ENCODE data around the gene TPSD1.
A peak's percentile ranks its signal among the peaks of the same experiment; 100 is the strongest.
"Not testable (repeated sequence)": the region's sequence is repeated elsewhere in the genome, so short reads cannot be mapped to it uniquely, and the experiment has no call there.

Gene TPSD1

GRCh38 chr16:1264345-1265089 lies 8.6 kb downstream of the TPSD1 start:
- no peak for DNase-seq

DNA sequence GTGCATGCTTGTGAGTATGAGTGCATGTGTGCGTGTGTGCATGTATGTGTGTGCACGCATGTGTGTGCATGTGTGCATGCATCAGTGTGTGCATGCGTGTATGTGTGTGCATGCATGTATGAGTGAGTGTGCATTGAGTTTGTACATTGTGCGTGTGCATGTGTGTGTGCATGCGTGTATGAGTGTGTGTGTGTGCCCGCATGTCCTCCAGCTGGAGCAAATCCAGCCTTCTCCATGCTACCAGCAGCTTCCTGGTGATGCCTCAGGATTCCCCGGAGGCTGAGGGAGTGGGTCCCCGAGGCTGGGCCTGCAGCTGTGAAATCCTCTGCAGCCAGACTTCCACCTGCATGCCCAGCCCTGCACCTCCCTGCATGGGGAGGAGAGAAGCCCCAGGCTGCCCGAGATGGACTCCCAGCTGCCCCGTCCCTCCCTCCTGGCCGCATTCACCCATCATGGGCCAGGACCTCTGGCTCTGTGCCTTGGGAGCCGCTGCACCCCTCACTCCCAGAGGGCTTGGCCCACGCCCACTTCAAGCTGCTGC lies 9.3 kb downstream of the TPSD1 start:
- no peak for DNase-seq

DNA sequence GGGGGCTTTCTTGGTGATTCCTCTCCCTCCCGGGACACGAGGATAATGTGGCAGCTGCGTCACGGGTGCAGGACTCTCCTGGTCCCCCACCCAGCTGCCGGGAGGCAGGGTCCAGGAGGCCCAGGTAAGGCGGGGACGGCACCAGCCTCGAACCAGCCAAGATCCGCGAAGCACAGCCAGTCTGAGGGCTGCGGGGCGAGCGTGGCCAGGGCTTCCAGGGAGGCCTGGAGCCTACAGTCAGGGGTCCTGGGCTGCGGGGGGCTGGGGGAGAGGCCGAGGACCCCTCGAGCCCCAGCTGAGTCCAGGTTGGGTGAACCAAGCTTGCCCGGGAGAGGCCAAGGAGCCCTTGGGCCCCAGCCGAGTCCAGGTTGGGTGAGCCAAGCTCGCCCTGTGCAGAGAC lies 10.0 kb downstream of the TPSD1 start:
- DNase-seq: no peak

DNA sequence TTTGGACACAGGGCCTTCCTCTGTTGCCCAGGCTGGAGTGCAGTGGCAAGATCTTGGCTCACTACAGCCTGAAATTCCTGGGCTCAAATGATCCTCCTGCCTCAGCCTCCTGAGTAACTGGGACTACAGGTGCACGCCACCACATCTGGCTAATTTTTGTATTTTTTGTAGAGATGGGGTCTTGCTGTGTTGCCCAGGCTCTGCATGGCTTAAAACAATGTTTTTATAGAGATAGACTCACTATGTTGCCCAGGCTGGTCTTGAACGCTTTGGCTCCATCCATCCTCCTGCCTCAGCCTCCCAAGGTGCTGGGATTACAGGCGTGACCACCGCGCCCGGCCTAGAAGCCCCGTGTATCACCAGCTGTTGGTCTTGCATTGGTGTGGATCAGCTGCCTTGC lies 13.5 kb downstream of the TPSD1 start:
- DNase-seq: not testable (repeated sequence)

DNA sequence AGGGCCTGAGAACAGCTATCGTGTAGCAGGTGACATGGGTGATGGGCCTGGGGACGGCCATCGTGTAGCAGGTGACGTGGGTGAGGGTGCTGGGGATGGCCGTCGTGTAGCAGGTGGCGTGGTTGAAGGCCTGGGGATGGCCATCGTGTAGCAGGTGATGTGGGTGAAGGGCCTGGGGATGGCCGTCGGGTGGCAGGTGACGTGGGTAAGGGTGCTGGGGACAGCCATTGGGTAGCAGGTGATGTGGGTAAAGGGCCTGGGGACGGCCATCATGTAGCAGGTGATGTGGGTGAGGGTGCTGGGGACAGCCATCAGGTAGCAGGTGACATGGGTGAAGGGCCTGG lies 15.5 kb downstream of the TPSD1 start:
- no peak for DNase-seq

DNA sequence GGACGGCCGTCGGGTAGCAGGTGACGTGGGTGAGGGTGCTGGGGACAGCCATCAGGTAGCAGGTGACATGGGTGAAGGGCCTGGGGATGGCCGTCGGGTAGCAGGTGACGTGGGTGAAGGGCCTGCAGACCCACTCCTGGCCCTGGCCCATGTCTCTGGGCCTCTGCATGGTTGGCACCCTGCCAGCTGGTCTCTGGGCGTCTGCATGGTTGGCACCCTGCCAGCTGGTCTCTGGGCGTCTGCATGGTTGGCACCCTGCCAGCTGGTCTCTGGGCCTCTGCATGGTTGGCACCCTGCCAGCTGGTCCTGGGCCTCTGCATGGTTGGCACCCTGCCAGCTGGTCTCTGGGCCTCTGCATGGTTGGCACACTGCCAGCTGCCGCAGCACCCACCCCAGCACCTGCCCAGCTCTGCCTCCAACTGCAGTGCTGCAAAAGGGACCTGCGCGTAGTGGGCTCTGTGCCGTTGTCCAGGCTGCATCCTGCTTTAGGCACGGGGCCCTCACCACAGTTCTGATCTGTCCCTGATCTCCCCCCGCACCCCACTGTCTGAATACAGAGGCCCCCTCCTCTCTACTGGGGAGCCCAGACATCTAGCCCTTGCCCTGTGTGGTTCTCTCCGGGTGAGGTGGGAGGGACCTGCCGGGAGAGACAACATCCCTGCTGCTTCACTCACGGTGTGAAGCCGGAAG lies 16.0 kb downstream of the TPSD1 start:
- peak; percentile 85 for DNase-seq

DNA sequence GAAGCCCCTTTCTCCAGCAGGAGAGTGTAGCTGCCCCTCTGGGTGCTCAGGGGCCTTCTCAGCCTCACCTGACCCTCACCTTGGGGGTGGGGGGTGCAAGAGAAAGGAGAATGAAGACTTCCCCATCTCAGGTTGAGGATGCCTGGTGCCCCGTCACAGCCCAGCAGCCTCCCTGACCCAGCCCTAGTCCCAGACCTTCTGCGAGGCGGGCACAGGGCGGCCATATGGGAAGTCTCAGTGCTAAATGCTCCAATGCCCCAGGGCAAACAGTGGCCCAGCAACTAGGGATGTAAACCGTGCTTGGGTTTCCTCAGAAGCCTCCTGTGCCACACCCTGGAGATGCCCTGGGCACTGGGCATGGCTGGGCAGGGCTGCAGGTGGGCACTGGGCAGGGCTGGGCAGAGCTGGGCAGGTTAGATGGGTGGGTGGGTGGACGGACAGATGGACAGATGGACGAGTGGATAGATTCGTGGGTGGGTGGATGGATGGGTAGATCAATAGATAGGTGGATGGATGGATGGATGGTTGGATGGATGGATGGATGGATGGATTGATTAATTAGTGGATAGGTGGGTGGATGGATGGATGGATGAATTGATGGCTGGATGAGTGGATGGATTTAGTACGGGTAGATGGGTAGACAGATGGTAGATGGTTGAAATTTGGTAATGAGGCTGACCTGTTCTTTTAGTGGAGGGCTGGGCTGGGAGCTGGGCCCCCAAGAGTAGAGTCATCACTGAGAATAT lies 16.8 kb downstream of the TPSD1 start:
- no peak for DNase-seq

GRCh38 chr16:1273816-1274215 lies 17.9 kb downstream of the TPSD1 start:
- DNase-seq: no peak

GRCh38 chr16:1274767-1275166 lies 18.9 kb downstream of the TPSD1 start:
- no peak for DNase-seq

DNA sequence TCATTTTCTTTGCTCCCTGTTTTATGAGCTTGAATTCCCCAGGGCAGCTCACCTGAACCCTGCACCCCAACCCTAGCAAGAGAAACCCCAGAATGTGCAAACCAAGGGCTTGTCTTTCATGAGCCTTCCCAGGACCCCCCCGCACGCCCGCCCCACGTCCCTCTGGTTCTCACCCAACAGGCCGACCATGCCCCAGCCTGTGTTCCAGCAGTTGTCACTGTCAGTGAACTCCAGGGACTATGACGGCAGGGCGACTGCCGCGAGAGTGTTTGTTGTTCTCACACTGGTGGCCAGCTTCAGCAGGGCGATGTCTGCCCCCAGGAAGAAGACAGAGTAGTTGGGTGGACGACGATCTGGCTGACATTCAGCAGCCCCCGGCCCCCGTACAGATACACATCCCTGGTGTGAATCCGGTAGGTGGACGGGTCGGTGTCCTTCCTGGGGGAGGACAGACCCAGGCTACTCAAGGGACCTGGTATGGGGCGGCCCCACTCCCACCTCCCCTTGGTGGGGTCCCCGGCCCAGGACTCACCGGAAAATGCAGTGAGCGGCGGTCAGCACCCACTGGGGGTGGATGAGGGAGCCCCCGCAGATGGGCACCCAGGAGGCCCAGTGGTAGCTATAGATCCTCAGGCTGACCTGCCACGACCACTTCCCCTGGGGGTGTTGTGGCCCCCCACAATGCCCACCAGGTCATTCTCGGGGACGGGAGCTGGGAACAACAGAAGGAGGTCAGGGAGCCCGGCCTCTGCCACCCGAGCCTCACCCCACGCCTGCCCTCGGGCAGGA lies 20.1 kb downstream of the TPSD1 start:
- no peak for DNase-seq

DNA sequence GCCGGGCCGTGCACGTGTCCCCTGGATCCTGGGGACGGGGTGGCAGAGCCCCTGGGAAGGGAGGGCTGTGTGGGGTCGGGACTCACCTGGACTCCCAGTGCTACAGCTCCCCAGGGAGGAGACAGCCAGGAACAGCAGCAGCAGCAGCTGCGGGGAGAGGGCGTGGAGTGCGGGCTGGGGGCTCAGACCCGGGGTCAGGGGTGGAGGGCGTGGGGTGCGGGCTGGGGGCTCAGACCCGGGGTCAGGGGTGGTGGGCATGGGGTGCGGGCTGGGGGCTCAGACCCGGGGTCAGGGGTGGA lies 20.7 kb downstream of the TPSD1 start:
- no peak for DNase-seq

DNA sequence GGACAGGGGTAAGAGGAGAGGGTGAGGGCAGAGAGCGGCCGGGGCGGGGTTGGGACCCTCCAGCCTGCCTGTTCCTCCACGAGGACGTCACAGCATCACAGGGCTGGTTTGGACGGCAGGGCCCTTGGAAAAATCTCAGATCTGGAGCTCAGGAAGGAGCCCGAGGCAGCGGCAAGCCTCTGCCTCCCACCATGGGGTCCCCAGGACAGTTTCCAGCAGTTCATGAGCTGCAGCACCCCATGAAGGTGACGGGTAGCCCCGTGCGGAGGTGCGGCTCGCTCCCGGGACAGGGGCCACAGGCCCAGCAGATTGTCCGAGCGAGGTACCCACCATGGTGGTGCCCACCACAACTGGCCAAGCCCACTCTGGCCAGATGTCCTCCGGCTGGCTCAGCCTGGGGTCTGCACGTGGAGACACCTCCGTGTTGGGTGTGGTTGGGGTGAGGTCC lies 21.3 kb downstream of the TPSD1 start:
- no peak for DNase-seq

DNA sequence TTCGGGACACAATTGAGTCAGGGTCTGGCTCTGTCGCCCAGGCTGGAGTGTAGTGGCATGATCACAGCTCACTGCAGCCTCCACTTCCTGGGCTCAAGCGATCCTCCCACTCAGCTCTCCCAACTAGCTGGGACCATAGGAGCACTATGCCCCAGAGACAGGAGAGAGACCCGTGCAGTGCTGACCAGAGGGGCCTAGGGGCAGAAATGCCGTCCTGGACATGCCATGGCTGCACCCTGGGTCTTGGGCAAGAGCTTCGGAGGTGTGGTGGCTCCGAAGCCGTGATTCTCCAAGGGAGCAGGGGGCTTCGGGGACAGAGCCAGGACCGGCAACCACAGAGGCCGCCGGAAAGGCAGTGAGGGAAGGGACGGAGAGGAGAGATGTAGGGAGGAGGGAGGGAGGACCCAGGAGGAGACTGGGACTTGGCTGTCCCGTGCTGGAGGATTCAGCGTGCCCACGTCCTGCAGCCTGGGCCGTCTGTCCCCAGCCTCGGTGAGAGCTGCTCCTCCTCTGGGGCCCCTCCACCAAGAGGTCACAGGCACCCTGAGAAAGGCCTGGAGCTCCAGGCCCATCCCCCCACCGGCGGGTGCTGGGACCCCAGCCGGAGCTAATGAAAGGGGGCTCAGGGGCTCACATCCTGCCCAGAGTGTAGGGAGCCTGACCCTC lies 21.9 kb downstream of the TPSD1 start:
- DNase-seq: no peak

DNA sequence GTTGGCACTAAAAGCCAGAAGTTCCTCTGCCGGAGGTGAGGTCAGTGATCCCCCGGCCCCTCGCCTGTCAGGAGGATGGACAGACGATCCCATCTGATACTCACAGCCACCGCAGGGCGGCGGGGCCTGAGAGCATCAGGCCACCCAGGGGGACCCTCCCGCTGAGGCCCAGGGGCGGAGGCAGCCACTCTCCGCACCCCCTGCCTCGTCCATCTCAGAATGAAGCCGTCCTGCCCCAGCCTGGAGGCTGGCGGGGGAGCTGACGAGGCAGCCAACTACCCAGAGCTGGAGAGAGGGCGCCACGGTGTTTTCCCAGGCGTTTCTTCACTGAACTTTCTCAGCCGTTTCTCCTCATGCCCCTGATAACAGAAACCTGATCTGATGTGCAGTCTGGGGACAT lies 22.6 kb downstream of the TPSD1 start:
- DNase-seq: no peak

DNA sequence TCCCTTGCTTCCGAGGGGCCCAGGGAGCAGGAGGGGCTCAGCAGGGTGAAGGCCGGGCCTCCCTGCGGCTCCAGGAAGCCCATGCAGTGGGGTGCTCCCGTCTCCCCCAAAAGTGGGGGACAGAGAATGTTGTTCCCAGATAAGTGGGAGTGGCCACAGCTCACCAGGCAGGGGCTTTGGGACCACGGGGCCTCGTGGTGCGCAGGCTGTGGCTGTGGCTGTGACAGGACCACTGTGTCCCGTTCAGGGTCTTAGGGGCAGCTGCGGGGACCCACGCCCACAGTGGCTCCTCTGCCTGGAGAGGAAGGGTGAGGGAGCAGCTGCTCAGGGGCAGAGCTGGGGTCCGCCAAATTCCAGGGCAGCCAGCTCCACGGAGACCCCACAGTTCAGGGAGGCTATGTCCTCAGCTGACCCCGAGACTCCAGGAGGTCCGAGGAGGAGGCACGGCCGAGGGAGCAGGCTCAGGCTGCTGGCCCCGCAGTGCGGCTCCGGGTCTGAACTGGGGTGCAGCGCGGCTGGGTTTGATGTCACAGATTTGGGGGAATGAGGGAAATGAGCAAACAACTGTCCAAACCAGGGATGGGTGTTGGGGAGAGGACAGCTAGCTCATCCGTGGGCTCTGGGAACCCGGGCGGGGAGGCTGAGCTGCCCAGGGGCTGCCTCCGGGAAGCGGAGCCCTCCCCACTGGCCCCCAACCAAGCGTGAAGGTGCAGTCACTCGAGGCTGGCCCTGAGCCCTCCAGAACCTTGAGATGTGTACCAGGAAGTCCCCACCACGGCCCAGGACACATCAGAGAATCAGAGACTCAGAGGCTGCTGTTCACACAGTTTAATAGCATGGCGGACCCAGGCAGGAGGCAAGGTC lies 23.4 kb downstream of the TPSD1 start:
- no peak for DNase-seq

GRCh38 chr16:1279945-1280589 lies 24.2 kb downstream of the TPSD1 start:
- DNase-seq: no peak

DNA sequence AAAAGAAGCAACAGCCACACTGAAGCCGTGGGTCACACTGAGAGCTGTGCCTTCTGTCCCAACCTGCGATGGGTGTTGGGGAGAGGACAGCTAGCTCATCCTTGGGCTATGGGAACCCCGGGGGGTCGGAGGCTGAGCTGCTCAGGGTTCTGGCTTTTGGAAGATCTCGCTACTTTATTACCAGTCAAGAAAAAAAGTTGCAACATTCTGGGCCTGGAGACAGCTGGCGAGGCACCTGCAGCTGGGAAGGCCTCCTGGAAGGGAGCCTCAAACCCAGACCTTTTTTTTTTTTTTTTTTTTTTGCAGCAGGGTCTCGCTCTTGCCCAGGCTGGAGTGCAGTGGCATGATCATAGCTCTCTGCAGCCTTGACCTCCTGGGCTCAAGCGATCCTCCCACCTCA lies 24.9 kb downstream of the TPSD1 start:
- no peak for DNase-seq

- DNase-seq: no peak
These were observed 25.6 kb downstream of the TPSD1 start for GRCh38 chr16:1281517-1281916.

GRCh38 chr16:1282324-1282973 lies 26.6 kb downstream of the TPSD1 start:
- no peak for DNase-seq

GRCh38 chr16:1283296-1283695 lies 27.4 kb downstream of the TPSD1 start:
- no peak for DNase-seq
